Upper lobe of left lung (tissue), 4 donors: ENCODE data around the gene KLKB1.

Experiments
- CTCF ChIP-seq, 6 experiments: fragments of 450-650 bp in 4 of 6; fragments of 200-600 bp in 2 of 6; sonication (generic) in 2 of 6; IDR thresholded peaks; one replicate each; pipeline ENCODE4 v1.5.1; 2016 to 2019; ENCODE audit warnings: antibody characterized with exemption in 6 of 6
- EP300 ChIP-seq, 4 donors: sonication (generic); formaldehyde crosslinking; IDR thresholded peaks; one replicate each; pipeline ENCODE4 v1.5.1; 2017; ENCODE audit warnings: antibody characterized with exemption in 4 of 4, control low read depth in 2 of 4
- POLR2A ChIP-seq, 4 donors: fragments of 450-650 bp; IDR thresholded peaks; one replicate each; pipeline ENCODE4 v1.5.1; 2016 to 2017; ENCODE audit warnings: antibody characterized with exemption in 4 of 4, mild to moderate bottlenecking in 2 of 4
- POLR2AphosphoS5 ChIP-seq, 2 donors: sonication (generic); formaldehyde crosslinking; IDR thresholded peaks; one replicate each; pipeline ENCODE4 v1.5.1; 2017; ENCODE audit warnings: antibody characterized with exemption in 2 of 2

- TF ChIP-seq CTCF (IDR thresholded peaks at IDR 0.05), result no peak
- TF ChIP-seq POLR2AphosphoS5 (IDR thresholded peaks at IDR 0.05), result no peak
- no peak for TF ChIP-seq POLR2A (IDR thresholded peaks at IDR 0.05)
- TF ChIP-seq EP300 (IDR thresholded peaks at IDR 0.05), result no peak
These were observed 26.3 kb upstream of the KLKB1 start for GRCh38 chr4:186201010-186201409.
